Spleen (tissue), 11 donors: Measurements from ENCODE around the gene CPLX3. TPM values are rescaled to one million over a fixed set of nuclear protein-coding genes. Genes with fewer than 3 reads are reported as not detected.

Experiments used
- DNase-seq: peaks from one replicate; pipeline ENCODE4 v3.0.0-alpha.2; 2020
- H3K27ac ChIP-seq, 8 donors: fragments of 200-600 bp; sonication (generic) in 7 of 8; 1 replicate in 4 of 8; 2 replicates in 4 of 8; pipeline versions ENCODE4 v1.5.0 to v1.8.0; 2016 to 2021; ENCODE audit warnings: inconsistent platforms in 4 of 8, mild to moderate bottlenecking in 4 of 8, moderate library complexity in 1 of 8
- H3K27me3 ChIP-seq, 7 donors: fragments of 200-600 bp; sonication (generic) in 6 of 7; replicated peaks in 1 of 7; 1 replicate in 4 of 7; 2 replicates in 3 of 7; pipeline versions ENCODE4 v1.5.0 to v1.8.0; 2016 to 2021; ENCODE audit warnings: inconsistent platforms in 3 of 7, mild to moderate bottlenecking in 1 of 7
- H3K36me3 ChIP-seq, 6 donors: fragments of 200-600 bp; sonication (generic) in 5 of 6; 1 replicate in 4 of 6; 2 replicates in 2 of 6; pipeline versions ENCODE4 v1.5.0 to v1.8.0; 2016 to 2021; ENCODE audit warnings: inconsistent platforms in 2 of 6
- H3K4me1 ChIP-seq, 6 donors: fragments of 200-600 bp; sonication (generic) in 5 of 6; 1 replicate in 3 of 6; 2 replicates in 3 of 6; pipeline versions ENCODE4 v1.5.0 to v1.8.0; 2016 to 2021; ENCODE audit warnings: inconsistent platforms in 3 of 6
- H3K4me3 ChIP-seq, 8 donors: fragments of 200-600 bp; sonication (generic) in 7 of 8; 1 replicate in 4 of 8; 2 replicates in 4 of 8; pipeline versions ENCODE4 v1.5.0 to v1.8.0; 2016 to 2021; ENCODE audit warnings: inconsistent platforms in 4 of 8, mild to moderate bottlenecking in 4 of 8, moderate library complexity in 2 of 8
- H3K9me3 ChIP-seq, 8 donors: fragments of 200-600 bp; sonication (generic) in 7 of 8; 1 replicate in 4 of 8; 2 replicates in 4 of 8; pipeline versions ENCODE4 v1.5.0 to v1.8.0; 2016 to 2021; ENCODE audit warnings: inconsistent platforms in 4 of 8
- CTCF ChIP-seq, 11 experiments: fragments of 200-600 bp in 7 of 11; fragments of 450-650 bp in 4 of 11; sonication (generic) in 4 of 11; IDR thresholded peaks in 8 of 11; conservative IDR thresholded peaks in 3 of 11; 1 replicate in 7 of 11; 2 replicates in 4 of 11; pipeline versions ENCODE4 v1.4.0 to v1.8.0; 2016 to 2021; ENCODE audit warnings: antibody characterized with exemption in 11 of 11, inconsistent platforms in 4 of 11, mild to moderate bottlenecking in 1 of 11
- POLR2A ChIP-seq, 3 donors: fragments of 450-650 bp; IDR thresholded peaks; one replicate each; pipeline ENCODE4 v1.5.1; 2017; ENCODE audit warnings: antibody characterized with exemption in 3 of 3, mild to moderate bottlenecking in 1 of 3
- POLR2AphosphoS5 ChIP-seq, 3 donors: sonication (generic); formaldehyde crosslinking; IDR thresholded peaks; one replicate each; pipeline ENCODE4 v1.5.1; 2017; ENCODE audit warnings: antibody characterized with exemption in 3 of 3
- WGBS, 5 donors: extraction: QIAGEN DNeasy Blood & Tissue Kit in 3 of 5; methylation state at CpG; one replicate each; pipeline versions ENCODE4 v1.1.5 to v1.1.7; 2013 to 2018; 5-methylcytosine and 5-hydroxymethylcytosine counted together
- intact Hi-C: fragments of 100-400 bp; cut with DNase I; formaldehyde crosslinking; loops from one replicate; pipeline ENCODE4 v1.15.0; 2023; ENCODE audit warnings: low total_unique reads
- polyA plus RNA-seq, 3 donors: library from polyadenylated mRNA; stranded (reverse); fragments of 200-250 nt; gene quantifications; one replicate each; pipeline ENCODE4 v1.2.1, GENCODE V29; 2013
- total RNA-seq, 7 donors: library from RNA; depleted of rRNA in 3 of 7; stranded (reverse); fragments of >200 nt in 3 of 7; fragmentation: NEBNext Ultra II Directional in 4 of 7; extraction: Animal tissue kit (Norgen Biotek cat#: 25700) in 4 of 7; gene quantifications; one replicate each; pipeline versions ENCODE4 v1.1.0 to v1.2.1, GENCODE V29; 2016 to 2021
- donor health status: healthy with polysubstance abuse.
- donor health status: DM: no; HTN: no; CAD: no; lungs with moderate emphysema.
- donor health status: DM: no; HTN: no; CAD: no.
- donor health status: Bipolar disorder and iron deficiency.
- donor health status: healthy.
- donor health status: DM: no; HTN: no; CAD: no.
- donor health status: DM: yes; HTN: yes; CAD: no.

Gene CPLX3
- total and polyA plus RNA-seq, 10 donors = 17.7 to 207 (median 39.1) TPM

GRCh38 chr15:74842581-74843444 is 16.4 kb downstream of the CPLX3 start, which contains the start of gene ULK3:
ULK3 (minus strand) TSS chr15:74843156; CDS start chr15:74843105, 51 bp downstream.
- Histone ChIP-seq H3K27me3 (no peaks in the 10 kb centered on the region), H3K27ac (peak within 1 kb of the TSS; percentile 76 to 92 (median 88)), H3K9me3 (no peaks in the 10 kb centered on the region), H3K36me3 (peaks cover 2 to 81% (median 33%) of the 10 kb centered on the region in 6 donors), H3K4me3 (peak within 1 kb of the TSS; percentile 71 to 95 (median 89)), H3K4me1 (peaks cover 16 to 61% (median 47%) of the 10 kb centered on the region in 6 donors)
- DNase-seq = peak; percentile 99
- peak in 1 of 3 donors; percentile 44 for TF ChIP-seq POLR2A (IDR thresholded peaks at IDR 0.05)
- peak; percentile 54 to 94 (median 81) for TF ChIP-seq CTCF (IDR thresholded peaks at IDR 0.05 in 8 of 11, conservative IDR thresholded peaks at IDR 0.05 in 3 of 11)
- TF ChIP-seq POLR2AphosphoS5 (IDR thresholded peaks at IDR 0.05) = peak; percentile 86 to 93 (median 87)
- intact Hi-C loops = loop anchor here (5.0 kb wide), 2 partner anchors 59 to 61 kb away; partner anchors contain the start of gene CSK
- whole genome bisulfite sequencing, 5 donors = 0 to 4% (median 1%) methylated on average over 14 to 84 of the region's 84 CpGs

GRCh38 chr15:74843445-74843828 is 17.0 kb downstream of the CPLX3 start:
- DNase-seq = no peak
- Histone ChIP-seq H3K36me3 (peaks cover 6 to 81% (median 35%) of the 10 kb centered on the region in 6 donors), H3K27ac (peak overlapping the region; percentile 76 to 92 (median 88)), H3K4me1 (peaks cover 16 to 62% (median 47%) of the 10 kb centered on the region in 6 donors), H3K4me3 (peak overlapping the region; percentile 27 to 95 (median 85)), H3K9me3 (no peaks in the 10 kb centered on the region), H3K27me3 (no peaks in the 10 kb centered on the region)
- WGBS, 5 donors = 16 to 32% (median 18%) methylated on average over 10 to 18 of the region's 18 CpGs
- TF ChIP-seq CTCF (IDR thresholded peaks at IDR 0.05 in 8 of 11, conservative IDR thresholded peaks at IDR 0.05 in 3 of 11) = peak in 6 of 11 experiments; percentile 4 to 41 (median 32)
- TF ChIP-seq POLR2AphosphoS5 (IDR thresholded peaks at IDR 0.05) = no peak
- intact Hi-C loops = loop anchor here (5.0 kb wide), 2 partner anchors 59 to 61 kb away; partner anchors contain the start of gene CSK

- peaks cover 6 to 81% (median 36%) of the 10 kb centered on the region in 6 donors for H3K36me3 ChIP-seq
- intact Hi-C loops = loop anchor here (5.0 kb wide), 2 partner anchors 58 to 62 kb away; partner anchors contain the start of gene CSK
- TF ChIP-seq CTCF (IDR thresholded peaks at IDR 0.05 in 8 of 11, conservative IDR thresholded peaks at IDR 0.05 in 3 of 11) = no peak
- no peak for TF ChIP-seq POLR2A (IDR thresholded peaks at IDR 0.05)
- TF ChIP-seq POLR2AphosphoS5 (IDR thresholded peaks at IDR 0.05) = no peak
Measured at GRCh38 chr15:74843891-74844299, 17.5 kb downstream of the CPLX3 start.

More at GRCh38 chr15:74843891-74844299, 17.5 kb downstream of the CPLX3 start:
- Histone ChIP-seq H3K27ac (peak overlapping the region; percentile 76 to 92 (median 88)), H3K4me1 (peaks cover 16 to 62% (median 47%) of the 10 kb centered on the region in 6 donors), H3K27me3 (no peaks in the 10 kb centered on the region), H3K9me3 (no peaks in the 10 kb centered on the region), H3K4me3 (peak overlapping the region in 4 of 8 donors; percentile 76 to 95 (median 90))
- DNase-seq = no peak
- WGBS, 5 donors = 46 to 66% (median 57%) methylated on average over 9 to 12 of the region's 12 CpGs
